HL-60/S4 treated with phorbol 12-myristate 13-acetate at 8.2 ng/mL for 4 days and 3 days (cell line): ENCODE results near the gene GASK1B.

Source experiments
- in situ Hi-C: fragments of 300-500 bp; cut with MboI; formaldehyde crosslinking; loops from 2 replicates; pipeline ENCODE4 v1.15.0; 2022; ENCODE audit warnings: low sequenced_read_pairs

The GASK1B gene

GRCh38 chr4:158147151-158147550 lies 25.7 kb downstream of the GASK1B start:
- in situ Hi-C loops, result no loop called here

DNA sequence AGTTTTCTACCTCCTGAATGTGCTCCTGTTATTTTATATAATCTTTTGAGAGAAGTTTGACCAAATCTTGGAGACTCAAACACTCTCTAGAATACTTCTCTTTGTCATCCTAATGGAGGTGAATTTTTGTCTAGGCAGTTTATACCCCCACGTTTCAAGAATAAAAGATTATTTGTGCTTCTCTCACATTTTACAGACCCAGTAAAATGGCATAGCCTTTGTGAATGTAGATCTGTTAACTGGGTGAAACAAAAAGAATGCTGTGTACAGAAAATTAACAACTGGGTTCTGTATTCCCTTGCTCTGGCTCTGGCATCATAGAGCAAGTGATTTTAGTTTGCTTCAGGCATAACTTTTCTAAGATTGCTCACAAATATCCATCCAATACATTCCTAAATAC lies 26.1 kb downstream of the GASK1B start:
- in situ Hi-C loops, result no loop called here

- in situ Hi-C loops, result no loop called here
Observed at GRCh38 chr4:158139086-158139485, 33.7 kb downstream of the GASK1B start.

- in situ Hi-C loops, result no loop called here
Observed at GRCh38 chr4:158134222-158134621, 38.6 kb downstream of the GASK1B start.

GRCh38 chr4:158133551-158133950 lies 39.3 kb downstream of the GASK1B start:
- in situ Hi-C loops, result no loop called here

DNA sequence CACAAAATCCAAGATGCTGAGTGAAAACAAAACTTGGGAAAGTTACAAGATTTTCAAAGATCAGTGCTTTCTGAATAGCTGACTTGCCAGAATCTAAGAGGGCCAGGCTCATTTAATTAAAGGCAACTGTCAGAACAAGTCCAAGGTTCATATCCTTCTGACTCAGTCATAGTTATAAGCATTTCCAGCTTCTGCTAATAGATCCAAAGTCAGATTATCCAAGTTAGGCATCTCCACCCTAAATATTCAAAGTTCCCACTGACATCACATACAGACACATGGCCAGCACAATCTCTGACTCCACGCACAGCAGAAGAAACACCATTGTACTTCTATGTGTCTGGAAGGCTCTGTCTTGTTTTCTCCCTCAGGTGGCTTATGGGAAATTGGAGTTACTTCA lies 41.8 kb downstream of the GASK1B start:
- in situ Hi-C loops, result no loop called here

GRCh38 chr4:158130204-158130603 lies 42.6 kb downstream of the GASK1B start:
- in situ Hi-C loops, result no loop called here

DNA sequence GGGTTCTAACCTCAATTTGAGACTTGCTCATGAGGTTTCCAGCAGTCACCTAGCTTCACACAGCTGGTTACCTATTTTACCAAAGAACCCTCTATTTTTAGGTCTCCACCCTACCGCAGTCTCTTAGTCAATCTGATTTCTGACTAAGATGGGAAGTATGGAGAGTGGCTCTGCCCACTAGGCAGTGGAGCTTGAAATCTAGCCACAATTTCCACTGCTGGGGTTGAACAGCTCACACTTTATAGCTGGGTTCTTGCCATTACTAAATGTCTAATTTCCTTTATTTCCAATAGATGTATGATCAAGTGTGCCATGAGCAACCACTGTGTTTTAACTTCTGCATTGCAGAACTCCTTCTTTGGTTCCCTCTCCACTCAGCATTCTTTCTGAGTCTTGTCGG lies 43.1 kb downstream of the GASK1B start:
- in situ Hi-C loops, result no loop called here

- in situ Hi-C loops, result no loop called here
Observed at GRCh38 chr4:158128540-158128939, 44.3 kb downstream of the GASK1B start.

DNA sequence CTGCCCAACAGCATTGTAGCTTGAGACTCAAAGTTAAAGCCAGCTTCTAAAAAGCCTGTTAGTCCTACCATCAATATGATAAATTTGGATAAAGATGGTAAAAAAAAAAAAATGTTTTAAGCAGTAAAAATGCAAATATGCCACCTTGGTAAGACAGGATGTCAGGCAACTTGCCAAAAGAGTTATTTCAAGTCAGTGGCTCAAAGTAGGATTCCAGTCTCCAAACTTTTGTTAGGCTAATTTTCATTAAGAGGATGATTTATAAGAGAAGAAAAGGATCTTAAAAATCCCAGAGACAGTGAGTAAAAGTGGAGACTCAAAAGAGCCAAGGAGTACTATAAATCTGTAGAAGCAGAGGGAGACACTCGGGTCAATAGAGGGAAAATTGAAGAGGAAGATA lies 47.5 kb downstream of the GASK1B start:
- in situ Hi-C loops, result no loop called here
